GM23338 (cell line): ENCODE measurements around the gene GPC5. TPM values are rescaled to one million over a fixed set of nuclear protein-coding genes. Genes with fewer than 3 reads are reported as not detected.

Source experiments
- ATAC-seq: fragments of 200-7000 bp; cut with Tn5 transposase; 3 replicates; pipeline ENCODE4 v1.9.1; 2020
- DNase-seq: peaks from one replicate; pipeline ENCODE4 v3.0.0-alpha.2; 2015; ENCODE audit warnings: low spot score
- H2AFZ ChIP-seq: fragments of 200-600 bp; sonication (generic); 2 replicates; pipeline ENCODE4 v1.8.0; 2016; ENCODE audit warnings: antibody characterized with exemption, mild to moderate bottlenecking, moderate library complexity
- H3F3A ChIP-seq: fragments of 200-600 bp; sonication (generic); replicated peaks from 2 replicates; pipeline ENCODE4 v1.8.0; 2017; ENCODE audit warnings: antibody characterized with exemption, mixed run types, low read depth
- H3K27ac ChIP-seq: fragments of 200-600 bp; sonication (generic); 2 replicates; pipeline ENCODE4 v1.6.1; 2016; ENCODE audit warnings: low read depth
- H3K27me3 ChIP-seq: fragments of 200-600 bp; sonication (generic); 2 replicates; pipeline ENCODE4 v1.8.0; 2016; ENCODE audit warnings: mild to moderate bottlenecking, mixed run types, moderate library complexity; ENCODE audit not compliant: insufficient read depth
- H3K36me3 ChIP-seq: fragments of 200-600 bp; sonication (generic); 2 replicates; pipeline ENCODE4 v1.8.0; 2016; ENCODE audit warnings: mild to moderate bottlenecking; ENCODE audit not compliant: insufficient read depth
- H3K4me1 ChIP-seq: fragments of 200-600 bp; sonication (generic); 2 replicates; pipeline ENCODE4 v1.8.0; 2016; ENCODE audit warnings: mild to moderate bottlenecking, moderate library complexity; ENCODE audit not compliant: insufficient read depth
- H3K4me2 ChIP-seq: fragments of 200-600 bp; sonication (generic); 2 replicates; pipeline ENCODE4 v1.7.1; 2017; ENCODE audit warnings: mixed run types
- H3K4me3 ChIP-seq: fragments of 200-600 bp; sonication (generic); 2 replicates; pipeline ENCODE4 v1.6.1; 2016; ENCODE audit warnings: mixed run types
- H3K79me2 ChIP-seq: fragments of 200-600 bp; sonication (generic); replicated peaks from 2 replicates; pipeline ENCODE4 v1.8.0; 2017; ENCODE audit warnings: mild to moderate bottlenecking; ENCODE audit not compliant: insufficient read depth
- H3K9me2 ChIP-seq: fragments of 200-600 bp; sonication (generic); 2 replicates; pipeline ENCODE4 v1.8.0; 2017; ENCODE audit not compliant: insufficient read depth
- H4K20me1 ChIP-seq: fragments of 200-600 bp; sonication (generic); replicated peaks from 2 replicates; pipeline ENCODE4 v1.8.0; 2017; ENCODE audit warnings: mild to moderate bottlenecking; ENCODE audit not compliant: insufficient read depth
- H3K27ac Mint-ChIP-seq: 2 replicates; pipeline ENCODE4 v1.8.0; 2020; ENCODE audit warnings: inconsistent platforms, mild to moderate bottlenecking, moderate library complexity, mixed read lengths
- H3K27me3 Mint-ChIP-seq: 3 replicates; pipeline ENCODE4 v1.8.0; 2022; ENCODE audit warnings: low read depth, mild to moderate bottlenecking, moderate library complexity, mixed read lengths, inconsistent platforms; ENCODE audit not compliant: insufficient read depth, poor library complexity
- H3K36me3 Mint-ChIP-seq: 3 replicates; pipeline ENCODE4 v1.8.0; 2021; ENCODE audit warnings: low read depth, mild to moderate bottlenecking, inconsistent platforms, moderate library complexity, mixed read lengths
- H3K4me1 Mint-ChIP-seq: 3 replicates; pipeline ENCODE4 v1.8.0; 2020; ENCODE audit warnings: mild to moderate bottlenecking, inconsistent platforms, mixed read lengths
- H3K4me3 Mint-ChIP-seq: 3 replicates; pipeline ENCODE4 v1.8.0; 2021; ENCODE audit warnings: moderate library complexity, mild to moderate bottlenecking, inconsistent platforms, mixed read lengths
- H3K9me3 Mint-ChIP-seq: 3 replicates; pipeline ENCODE4 v1.8.0; 2020; ENCODE audit warnings: moderate library complexity, mild to moderate bottlenecking, inconsistent platforms, mixed read lengths
- ETS1 ChIP-seq: IDR thresholded peaks from 2 replicates; pipeline ENCODE4 v1.6.1; 2016; ENCODE audit warnings: antibody characterized with exemption
- JUNB ChIP-seq: IDR thresholded peaks from one replicate; pipeline ENCODE4 v1.6.1; 2016; ENCODE audit warnings: antibody characterized with exemption; ENCODE audit not compliant: unreplicated experiment
- STAT1 ChIP-seq: IDR thresholded peaks from one replicate; pipeline ENCODE4 v1.6.1; 2016; ENCODE audit warnings: antibody characterized with exemption; ENCODE audit not compliant: unreplicated experiment
- ZNF114 ChIP-seq: fragments of 250-450 bp; sonication (Bioruptor Pico); IDR thresholded peaks from 2 replicates; pipeline ENCODE4 v1.5.0; 2020; ENCODE audit warnings: mild to moderate bottlenecking, moderate library complexity
- ZNF331 ChIP-seq: fragments of 250-450 bp; sonication (Bioruptor Pico); IDR thresholded peaks from 2 replicates; pipeline ENCODE4 v1.5.0; 2020; ENCODE audit warnings: low read depth, mild to moderate bottlenecking, moderate library complexity
- ZNF462 ChIP-seq: fragments of 250-450 bp; sonication (Bioruptor Pico); IDR thresholded peaks from 2 replicates; pipeline ENCODE4 v1.5.0; 2020; ENCODE audit warnings: mild to moderate bottlenecking, moderate library complexity
- polyA plus RNA-seq: library from polyadenylated mRNA; unstranded; fragments of >200 nt; fragmentation: Nextera tagmentation; extraction: Ambion mirVana; gene quantifications from 2 replicates; pipeline ENCODE4 v1.2.1, GENCODE V29; 2016
- total RNA-seq: library from RNA; depleted of rRNA; stranded (reverse); fragments of >200 nt; shearing (Covaris generic); gene quantifications from 2 replicates; pipeline ENCODE4 v1.2.3, GENCODE V29; 2014

The GPC5 gene
- total and polyA plus RNA-seq, 2 experiments from 2014 or later: 0.95 to 1.1 TPM

GRCh38 chr13:92459306-92459705 lies 1060.9 kb downstream of the GPC5 start (continued):
- no peak for TF ChIP-seq ZNF462
- TF ChIP-seq ZNF331 (CRISPR knock-in tag): no peak
- TF ChIP-seq ZNF114 (CRISPR knock-in tag): no peak
- TF ChIP-seq STAT1: no peak
- TF ChIP-seq ETS1: no peak

- ATAC-seq: no peak
- H3K4me3 Mint-ChIP-seq: no peak overlapping the region
- H3K4me3 ChIP-seq: no peak overlapping the region
Measured at GRCh38 chr13:92460479-92460878, 1062.1 kb downstream of the GPC5 start.

More at GRCh38 chr13:92460479-92460878, 1062.1 kb downstream of the GPC5 start:
- Histone ChIP-seq H3K27me3 (no peaks in the 10 kb centered on the region), H3K4me1 (no peaks in the 10 kb centered on the region), H3K4me2 (no peak overlapping the region), H3F3A (no peaks in the 10 kb centered on the region), H4K20me1 (no peaks in the 10 kb centered on the region), H3K27ac (no peak overlapping the region), H3K79me2 (no peaks in the 10 kb centered on the region), H2AFZ (no peak overlapping the region), H3K9me2 (no peaks in the 10 kb centered on the region), H3K36me3 (no peaks in the 10 kb centered on the region)
- H3K27me3 Mint-ChIP-seq: no peaks in the 10 kb centered on the region
- H3K36me3 Mint-ChIP-seq: no peaks in the 10 kb centered on the region
- no peaks in the 10 kb centered on the region for H3K4me1 Mint-ChIP-seq
- no peak for DNase-seq
- H3K27ac Mint-ChIP-seq: no peak overlapping the region
- TF ChIP-seq JUNB (no peak), ETS1 (no peak), ZNF462 (no peak), ZNF114 (CRISPR knock-in tag) (no peak)
- no peaks in the 10 kb centered on the region for H3K9me3 Mint-ChIP-seq
